Suprapubic skin (tissue), 4 donors: ENCODE results near the gene MLH1. TPM values are rescaled to one million over a fixed set of nuclear protein-coding genes. Genes with fewer than 3 reads are reported as not detected.

Experiments used
- DNase-seq, 2 donors: peaks; one replicate each; pipeline ENCODE4 v3.0.0-alpha.2; 2019; ENCODE audit warnings: low spot score in 2 of 2
- H3K27ac ChIP-seq: fragments of 200-600 bp; sonication (generic); one replicate; pipeline ENCODE4 v1.5.1; 2019
- H3K27me3 ChIP-seq: fragments of 200-600 bp; sonication (generic); one replicate; pipeline ENCODE4 v1.5.1; 2019
- H3K36me3 ChIP-seq: fragments of 200-600 bp; sonication (generic); one replicate; pipeline ENCODE4 v1.5.1; 2019
- H3K4me1 ChIP-seq: fragments of 200-600 bp; sonication (generic); one replicate; pipeline ENCODE4 v1.5.1; 2019
- H3K4me3 ChIP-seq: fragments of 200-600 bp; sonication (generic); one replicate; pipeline ENCODE4 v1.5.1; 2019; ENCODE audit warnings: mild to moderate bottlenecking
- H3K9me3 ChIP-seq: fragments of 200-600 bp; sonication (generic); one replicate; pipeline ENCODE4 v1.5.1; 2019
- EP300 ChIP-seq: sonication (generic); formaldehyde crosslinking; IDR thresholded peaks from one replicate; pipeline ENCODE4 v1.6.1; 2017; ENCODE audit warnings: antibody characterized with exemption
- POLR2A ChIP-seq, 2 donors: fragments of 450-650 bp; IDR thresholded peaks; one replicate each; pipeline ENCODE4 v1.6.1; 2017; ENCODE audit warnings: antibody characterized with exemption in 2 of 2, mild to moderate bottlenecking in 2 of 2, moderate library complexity in 2 of 2
- POLR2AphosphoS5 ChIP-seq, 3 donors: sonication (generic); formaldehyde crosslinking; IDR thresholded peaks; one replicate each; pipeline ENCODE4 v1.6.1; 2017; ENCODE audit warnings: antibody characterized with exemption in 3 of 3
- WGBS: methylation state at CpG from one replicate; pipeline ENCODE4 v1.1.5; 2018; 5-methylcytosine and 5-hydroxymethylcytosine counted together
- total RNA-seq, 4 donors: library from RNA; depleted of rRNA; stranded (reverse); fragments of >200 nt; gene quantifications; one replicate each; pipeline ENCODE4 v1.1.0, GENCODE V29; 2016
- TF ChIP-seq, protein P1 (sequence below), 2 donors: fragments of 200-600 bp in 1 of 2; fragments of 450-650 bp in 1 of 2; sonication (generic) in 1 of 2; IDR thresholded peaks; one replicate each; pipeline ENCODE4 v1.5.1; 2016 to 2019; ENCODE audit warnings: antibody characterized with exemption in 2 of 2, mild to moderate bottlenecking in 1 of 2, moderate library complexity in 1 of 2

Gene MLH1
- total RNA-seq, 4 donors from 2014 or later, result 17.2 to 34.3 (median 23.1) TPM

DNA sequence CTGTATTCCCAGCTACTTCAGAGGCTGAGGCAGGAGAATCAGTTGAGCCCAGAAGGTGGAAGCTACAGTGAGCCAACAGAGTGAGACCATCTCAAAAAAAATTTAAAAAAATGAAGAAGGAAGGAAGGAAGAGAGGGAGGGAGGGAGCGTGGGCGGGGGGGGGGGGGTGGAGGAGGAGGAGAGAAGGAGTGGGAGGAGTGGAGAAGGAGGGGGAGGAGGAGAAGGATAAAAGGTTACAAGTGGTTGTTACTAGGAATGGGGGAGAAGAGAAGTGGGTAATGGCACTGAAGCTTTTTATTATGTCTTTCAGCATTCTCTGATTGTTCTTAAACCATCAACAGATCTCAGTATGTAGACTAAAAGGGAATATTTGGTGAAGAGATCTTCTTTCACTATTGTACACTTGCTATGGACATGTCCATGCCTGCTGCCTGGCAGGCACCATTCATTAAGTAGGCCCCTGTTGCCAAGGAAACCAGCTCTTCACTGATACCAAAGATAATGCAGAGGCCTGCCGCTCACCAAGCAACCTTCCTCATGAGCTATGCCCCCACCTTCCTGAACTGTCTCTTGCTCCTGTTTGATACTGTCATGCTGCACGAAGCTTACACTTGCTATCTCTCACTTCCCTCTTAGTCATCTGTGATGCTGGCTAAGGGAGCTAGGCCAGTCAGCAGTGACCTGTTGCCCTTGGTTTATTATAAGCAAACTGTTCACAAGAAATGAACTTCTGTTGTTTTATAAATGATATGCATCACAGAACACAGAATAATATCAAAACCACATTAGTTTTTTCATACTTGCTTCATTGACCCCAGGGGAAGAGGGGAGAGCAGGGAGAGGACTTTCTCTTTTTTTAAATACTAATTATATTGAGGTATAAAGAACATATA is 23.5 kb upstream of the MLH1 start:
- H3K27ac ChIP-seq, result no peak overlapping the region
- no peaks in the 10 kb centered on the region for H3K27me3 ChIP-seq
- H3K36me3 ChIP-seq, result peaks cover 11% of the 10 kb centered on the region
- no peak for DNase-seq
- WGBS, result 31% methylated on average over 4 of the region's 4 CpGs
- no peak overlapping the region for H3K4me3 ChIP-seq
- H3K9me3 ChIP-seq, result no peaks in the 10 kb centered on the region
- TF ChIP-seq POLR2AphosphoS5 (IDR thresholded peaks at IDR 0.05) (no peak), POLR2A (IDR thresholded peaks at IDR 0.05) (no peak), EP300 (no peak)
- TF ChIP-seq, protein P1, sequence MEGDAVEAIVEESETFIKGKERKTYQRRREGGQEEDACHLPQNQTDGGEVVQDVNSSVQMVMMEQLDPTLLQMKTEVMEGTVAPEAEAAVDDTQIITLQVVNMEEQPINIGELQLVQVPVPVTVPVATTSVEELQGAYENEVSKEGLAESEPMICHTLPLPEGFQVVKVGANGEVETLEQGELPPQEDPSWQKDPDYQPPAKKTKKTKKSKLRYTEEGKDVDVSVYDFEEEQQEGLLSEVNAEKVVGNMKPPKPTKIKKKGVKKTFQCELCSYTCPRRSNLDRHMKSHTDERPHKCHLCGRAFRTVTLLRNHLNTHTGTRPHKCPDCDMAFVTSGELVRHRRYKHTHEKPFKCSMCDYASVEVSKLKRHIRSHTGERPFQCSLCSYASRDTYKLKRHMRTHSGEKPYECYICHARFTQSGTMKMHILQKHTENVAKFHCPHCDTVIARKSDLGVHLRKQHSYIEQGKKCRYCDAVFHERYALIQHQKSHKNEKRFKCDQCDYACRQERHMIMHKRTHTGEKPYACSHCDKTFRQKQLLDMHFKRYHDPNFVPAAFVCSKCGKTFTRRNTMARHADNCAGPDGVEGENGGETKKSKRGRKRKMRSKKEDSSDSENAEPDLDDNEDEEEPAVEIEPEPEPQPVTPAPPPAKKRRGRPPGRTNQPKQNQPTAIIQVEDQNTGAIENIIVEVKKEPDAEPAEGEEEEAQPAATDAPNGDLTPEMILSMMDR (IDR thresholded peaks at IDR 0.05), result no peak
- H3K4me1 ChIP-seq, result peaks cover 12% of the 10 kb centered on the region

DNA sequence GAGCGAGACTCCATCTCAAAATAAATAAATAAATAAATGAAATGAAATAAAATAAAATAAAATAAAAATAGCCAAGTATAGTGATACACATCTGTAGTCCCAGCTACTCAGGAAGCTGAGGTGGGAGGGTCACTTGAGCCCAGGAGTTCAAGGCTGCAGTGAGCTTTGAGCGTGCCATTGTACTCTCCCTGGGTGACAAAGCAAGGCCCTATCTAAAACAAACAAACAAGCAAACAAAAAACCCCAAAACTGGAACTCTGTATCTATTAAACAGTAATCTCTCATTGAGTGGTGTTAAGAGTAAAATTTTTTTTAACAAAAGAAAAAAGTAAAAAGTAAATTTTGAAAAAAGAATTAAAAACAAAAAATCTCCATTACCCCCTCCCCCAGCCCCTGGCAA is 21.2 kb upstream of the MLH1 start:
- no peak for DNase-seq
- Histone ChIP-seq H3K4me3 (no peak overlapping the region), H3K27ac (no peak overlapping the region), H3K4me1 (peaks cover 9% of the 10 kb centered on the region), H3K27me3 (no peaks in the 10 kb centered on the region), H3K9me3 (no peaks in the 10 kb centered on the region), H3K36me3 (peaks cover 12% of the 10 kb centered on the region)
- TF ChIP-seq, protein P1 (IDR thresholded peaks at IDR 0.05), result no peak
- TF ChIP-seq POLR2AphosphoS5 (IDR thresholded peaks at IDR 0.05), result no peak
- no peak for TF ChIP-seq EP300
- no peak for TF ChIP-seq POLR2A (IDR thresholded peaks at IDR 0.05)
- WGBS, result 90% methylated on average over 2 of the region's 2 CpGs

DNA sequence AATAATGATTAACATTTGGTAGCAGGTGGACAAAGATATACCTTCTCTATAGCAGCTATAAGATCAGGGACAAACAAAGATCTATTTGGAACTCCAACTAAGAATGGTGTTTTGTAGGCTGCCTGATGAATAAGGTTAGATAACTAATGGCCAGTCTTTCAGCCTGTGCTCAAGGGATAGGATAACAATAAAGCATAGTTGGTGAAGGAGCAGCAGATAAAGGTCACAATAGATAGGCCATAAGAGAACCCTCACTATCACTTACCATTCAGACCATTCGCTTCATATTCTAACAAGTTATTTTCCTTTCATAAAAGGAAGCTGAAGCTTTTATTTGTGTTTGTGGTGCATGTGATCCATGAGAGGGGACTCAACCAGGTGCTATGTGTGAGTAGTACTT is 20.2 kb upstream of the MLH1 start:
- Histone ChIP-seq H3K4me1 (peaks cover 9% of the 10 kb centered on the region), H3K27me3 (no peaks in the 10 kb centered on the region), H3K36me3 (peaks cover 12% of the 10 kb centered on the region), H3K27ac (no peak overlapping the region), H3K9me3 (no peaks in the 10 kb centered on the region), H3K4me3 (no peak overlapping the region)
- no peak for DNase-seq
- 90% methylated on average over 1 of the region's 1 CpG for WGBS
- TF ChIP-seq EP300 (no peak), POLR2A (IDR thresholded peaks at IDR 0.05) (no peak), POLR2AphosphoS5 (IDR thresholded peaks at IDR 0.05) (no peak)
- TF ChIP-seq, protein P1 (IDR thresholded peaks at IDR 0.05), result no peak

DNA sequence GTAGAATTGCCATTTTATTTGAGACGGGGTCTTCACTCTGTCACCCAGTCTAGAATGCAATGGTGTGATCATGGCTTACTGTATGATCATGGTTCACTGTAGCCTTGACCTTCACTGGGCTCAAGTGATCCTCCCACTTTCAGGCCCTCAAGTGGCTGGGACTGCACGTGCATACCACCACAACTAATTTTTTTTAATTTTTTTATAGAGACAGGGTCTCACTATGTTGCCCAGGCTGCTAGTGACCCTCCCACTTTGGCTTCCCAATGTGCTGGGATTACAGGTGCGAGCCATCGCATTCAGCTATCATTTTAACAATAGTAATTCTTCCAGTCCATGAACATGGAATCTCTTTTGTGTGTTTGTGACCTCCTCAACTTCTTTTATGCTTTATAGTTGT is 12.3 kb upstream of the MLH1 start:
- WGBS, result 99% methylated on average over 4 of the region's 4 CpGs
- no peak for TF ChIP-seq POLR2A (IDR thresholded peaks at IDR 0.05)
- TF ChIP-seq EP300, result no peak
- TF ChIP-seq, protein P1 (IDR thresholded peaks at IDR 0.05), result no peak
- TF ChIP-seq POLR2AphosphoS5 (IDR thresholded peaks at IDR 0.05), result no peak

DNA sequence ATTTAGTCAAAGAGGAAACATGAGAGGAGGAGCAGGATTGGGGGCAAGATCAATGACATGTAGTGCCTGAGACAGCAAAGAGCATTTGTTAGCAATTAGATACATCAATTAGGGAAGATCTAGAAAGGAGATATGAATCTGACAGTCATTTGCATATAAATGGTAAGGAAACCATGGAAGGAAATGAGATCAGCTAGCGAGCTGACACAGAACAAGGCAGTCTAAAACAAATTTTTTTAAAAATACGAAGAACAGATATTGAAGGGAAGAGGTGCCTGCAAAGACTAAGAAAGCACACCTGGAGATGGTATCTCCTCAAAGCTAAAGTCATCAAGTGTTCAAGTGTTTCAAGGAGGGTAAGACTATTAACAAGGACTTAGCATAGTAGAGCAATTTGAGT is 5.0 kb upstream of the MLH1 start:
- peaks cover 43% of the 10 kb centered on the region for H3K4me1 ChIP-seq
- 54% methylated on average over 2 of the region's 2 CpGs for WGBS
- no peak overlapping the region for H3K4me3 ChIP-seq
- no peaks in the 10 kb centered on the region for H3K27me3 ChIP-seq
- no peak for DNase-seq
- H3K27ac ChIP-seq, result no peak overlapping the region
- TF ChIP-seq POLR2AphosphoS5 (IDR thresholded peaks at IDR 0.05) (no peak), POLR2A (IDR thresholded peaks at IDR 0.05) (no peak)
- TF ChIP-seq, protein P1 (IDR thresholded peaks at IDR 0.05), result no peak
- H3K36me3 ChIP-seq, result peaks cover 38% of the 10 kb centered on the region
- H3K9me3 ChIP-seq, result no peaks in the 10 kb centered on the region

More for the DNA sequence above, 12.3 kb upstream of the MLH1 start:
- no peak overlapping the region for H3K4me3 ChIP-seq
- no peaks in the 10 kb centered on the region for H3K4me1 ChIP-seq
- H3K36me3 ChIP-seq, result peaks cover 45% of the 10 kb centered on the region
- DNase-seq, result no peak
- H3K9me3 ChIP-seq, result no peaks in the 10 kb centered on the region
- no peaks in the 10 kb centered on the region for H3K27me3 ChIP-seq
- no peak overlapping the region for H3K27ac ChIP-seq
